ENCODE data around the gene ZGPAT. TPM values are rescaled to one million over a fixed set of nuclear protein-coding genes. Genes with fewer than 3 reads are reported as not detected.

ZGPAT gene
- polyA plus RNA-seq, 1 donor from 2014 or later = 60.8 TPM

DNA sequence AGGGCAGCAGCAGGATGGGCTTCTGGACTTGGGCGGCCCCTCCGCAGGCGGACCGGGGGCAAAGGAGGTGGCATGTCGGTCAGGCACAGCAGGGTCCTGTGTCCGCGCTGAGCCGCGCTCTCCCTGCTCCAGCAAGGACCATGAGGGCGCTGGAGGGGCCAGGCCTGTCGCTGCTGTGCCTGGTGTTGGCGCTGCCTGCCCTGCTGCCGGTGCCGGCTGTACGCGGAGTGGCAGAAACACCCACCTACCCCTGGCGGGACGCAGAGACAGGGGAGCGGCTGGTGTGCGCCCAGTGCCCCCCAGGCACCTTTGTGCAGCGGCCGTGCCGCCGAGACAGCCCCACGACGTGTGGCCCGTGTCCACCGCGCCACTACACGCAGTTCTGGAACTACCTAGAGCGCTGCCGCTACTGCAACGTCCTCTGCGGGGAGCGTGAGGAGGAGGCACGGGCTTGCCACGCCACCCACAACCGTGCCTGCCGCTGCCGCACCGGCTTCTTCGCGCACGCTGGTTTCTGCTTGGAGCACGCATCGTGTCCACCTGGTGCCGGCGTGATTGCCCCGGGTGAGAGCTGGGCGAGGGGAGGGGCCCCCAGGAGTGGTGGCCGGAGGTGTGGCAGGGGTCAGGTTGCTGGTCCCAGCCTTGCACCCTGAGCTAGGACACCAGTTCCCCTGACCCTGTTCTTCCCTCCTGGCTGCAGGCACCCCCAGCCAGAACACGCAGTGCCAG lies 11.0 kb upstream of the ZGPAT start, which contains the start of gene TNFRSF6B:
TNFRSF6B (plus strand) TSS at position 25 of the 729 bp plus-strand sequence; CDS start at position 141, 116 bp downstream.
- no peak within 1 kb of the TSS for H3K4me2 ChIP-seq (ENCODE audit: low read length)
- H3K79me2 ChIP-seq (replicated peaks; ENCODE audit: insufficient read depth, low read length) = no peaks in the 10 kb centered on the region
- H3F3A ChIP-seq (ENCODE audit: insufficient read depth, low read length, poor library complexity, severe bottlenecking) = no peaks in the 10 kb centered on the region
- H3K36me3 ChIP-seq (ENCODE audit: insufficient read depth, low read length) = no peaks in the 10 kb centered on the region
- H3K9ac ChIP-seq (ENCODE audit: low read length) = no peak within 1 kb of the TSS
- no peak within 1 kb of the TSS for H3K4me3 ChIP-seq (ENCODE audit: low read length)
- H3K27me3 ChIP-seq (ENCODE audit: insufficient read depth, low read depth, low read length) = no peaks in the 10 kb centered on the region
- no peaks in the 10 kb centered on the region for H3K9me3 ChIP-seq (ENCODE audit: low read length)
- no peaks in the 10 kb centered on the region for H4K20me1 ChIP-seq (ENCODE audit: insufficient read depth)
- no peaks in the 10 kb centered on the region for H3K9me2 ChIP-seq (ENCODE audit: insufficient read depth, low read length)
- H2AFZ ChIP-seq (ENCODE audit: low read depth, low read length) = no peak within 1 kb of the TSS
- TF ChIP-seq REST (IDR thresholded peaks at IDR 0.05; ENCODE audit: borderline replicate concordance) (no peak), CTCF (IDR thresholded peaks at IDR 0.05; ENCODE audit: poor library complexity, severe bottlenecking) (no peak), RAD21 (conservative IDR thresholded peaks at IDR 0.05) (no peak), EZH2 (IDR thresholded peaks at IDR 0.05; ENCODE audit: borderline replicate concordance, insufficient read depth, low read length, poor library complexity, severe bottlenecking) (no peak), POLR2AphosphoS5 (IDR thresholded peaks at IDR 0.05) (no peak), MXI1 (conservative IDR thresholded peaks at IDR 0.05; ENCODE audit: poor library complexity, severe bottlenecking) (no peak), SMC3 (conservative IDR thresholded peaks at IDR 0.05; ENCODE audit: poor library complexity) (no peak), TAF1 (IDR thresholded peaks at IDR 0.05; ENCODE audit: low read depth) (no peak), EP300 (conservative IDR thresholded peaks at IDR 0.05; ENCODE audit: poor library complexity, severe bottlenecking) (no peak)
- H3K27ac ChIP-seq (ENCODE audit: low read length) = no peak within 1 kb of the TSS

DNA sequence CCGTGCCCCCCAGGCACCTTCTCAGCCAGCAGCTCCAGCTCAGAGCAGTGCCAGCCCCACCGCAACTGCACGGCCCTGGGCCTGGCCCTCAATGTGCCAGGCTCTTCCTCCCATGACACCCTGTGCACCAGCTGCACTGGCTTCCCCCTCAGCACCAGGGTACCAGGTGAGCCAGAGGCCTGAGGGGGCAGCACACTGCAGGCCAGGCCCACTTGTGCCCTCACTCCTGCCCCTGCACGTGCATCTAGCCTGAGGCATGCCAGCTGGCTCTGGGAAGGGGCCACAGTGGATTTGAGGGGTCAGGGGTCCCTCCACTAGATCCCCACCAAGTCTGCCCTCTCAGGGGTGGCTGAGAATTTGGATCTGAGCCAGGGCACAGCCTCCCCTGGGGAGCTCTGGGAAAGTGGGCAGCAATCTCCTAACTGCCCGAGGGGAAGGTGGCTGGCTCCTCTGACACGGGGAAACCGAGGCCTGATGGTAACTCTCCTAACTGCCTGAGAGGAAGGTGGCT lies 10.4 kb upstream of the ZGPAT start:
- Histone ChIP-seq H3K4me3 (ENCODE audit: low read length) (no peak overlapping the region), H3K9ac (ENCODE audit: low read length) (no peak overlapping the region), H4K20me1 (ENCODE audit: insufficient read depth) (no peaks in the 10 kb centered on the region)

More for the DNA sequence above, 10.4 kb upstream of the ZGPAT start:
- H3K27ac ChIP-seq (ENCODE audit: low read length) = no peak overlapping the region
- no peaks in the 10 kb centered on the region for H3K36me3 ChIP-seq (ENCODE audit: insufficient read depth, low read length)
- H3K9me2 ChIP-seq (ENCODE audit: insufficient read depth, low read length) = no peaks in the 10 kb centered on the region
- H2AFZ ChIP-seq (ENCODE audit: low read depth, low read length) = no peak overlapping the region
- TF ChIP-seq RAD21 (conservative IDR thresholded peaks at IDR 0.05) = no peak
- no peak for TF ChIP-seq EZH2 (IDR thresholded peaks at IDR 0.05; ENCODE audit: borderline replicate concordance, insufficient read depth, low read length, poor library complexity, severe bottlenecking)
- TF ChIP-seq MXI1 (conservative IDR thresholded peaks at IDR 0.05; ENCODE audit: poor library complexity, severe bottlenecking) = no peak
- no peak for TF ChIP-seq CTCF (IDR thresholded peaks at IDR 0.05; ENCODE audit: poor library complexity, severe bottlenecking)
- no peak for TF ChIP-seq SMC3 (conservative IDR thresholded peaks at IDR 0.05; ENCODE audit: poor library complexity)
- TF ChIP-seq POLR2AphosphoS5 (IDR thresholded peaks at IDR 0.05) = no peak
- TF ChIP-seq EP300 (conservative IDR thresholded peaks at IDR 0.05; ENCODE audit: poor library complexity, severe bottlenecking) = no peak
- no peak for TF ChIP-seq REST (IDR thresholded peaks at IDR 0.05; ENCODE audit: borderline replicate concordance)
- H3K79me2 ChIP-seq (replicated peaks; ENCODE audit: insufficient read depth, low read length) = no peaks in the 10 kb centered on the region
- no peaks in the 10 kb centered on the region for H3K9me3 ChIP-seq (ENCODE audit: low read length)
- H3K4me2 ChIP-seq (ENCODE audit: low read length) = no peak overlapping the region
- H3K27me3 ChIP-seq (ENCODE audit: insufficient read depth, low read depth, low read length) = no peaks in the 10 kb centered on the region
- H3F3A ChIP-seq (ENCODE audit: insufficient read depth, low read length, poor library complexity, severe bottlenecking) = no peaks in the 10 kb centered on the region
